ENCODE results near the gene CLCN5. TPM values are rescaled to one million over a fixed set of nuclear protein-coding genes. Genes with fewer than 3 reads are reported as not detected.

The CLCN5 gene
- total and polyA plus RNA-seq, 11 donors = 0.65 to 6.0 (median 2.5) TPM

DNA sequence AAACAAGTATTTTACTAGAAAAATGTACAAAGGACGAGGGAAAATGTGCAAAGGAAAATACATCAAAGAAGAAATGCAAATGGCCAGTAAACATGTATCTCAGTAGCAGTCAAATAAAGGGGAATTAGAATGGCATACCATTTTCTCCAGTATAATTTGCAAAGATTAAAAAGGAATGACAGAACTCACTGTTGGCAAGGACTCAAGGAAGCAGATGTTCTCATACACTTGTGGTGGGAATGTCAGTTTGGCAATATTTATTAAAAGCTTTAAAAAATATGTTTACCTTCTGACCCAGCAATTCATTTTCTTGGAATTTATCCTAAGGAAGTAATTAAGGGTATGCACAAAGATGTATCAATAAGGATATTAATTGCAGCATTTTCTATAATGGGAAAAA lies 7.6 kb downstream of the CLCN5 start:
- no peak overlapping the region for H3K27ac ChIP-seq
- no peak for DNase-seq
- H3K9me3 ChIP-seq = no peaks in the 10 kb centered on the region
- H3K36me3 ChIP-seq = no peaks in the 10 kb centered on the region
- 34 to 74% (median 54%) methylated on average over 1 of the region's 1 CpG for WGBS, 4 donors
- ATAC-seq = no peak
- no peaks in the 10 kb centered on the region for H3K4me1 ChIP-seq
- H3K27me3 ChIP-seq = peaks cover 0 to 2% (median 0%) of the 10 kb centered on the region in 9 donors
- TF ChIP-seq, protein P1, sequence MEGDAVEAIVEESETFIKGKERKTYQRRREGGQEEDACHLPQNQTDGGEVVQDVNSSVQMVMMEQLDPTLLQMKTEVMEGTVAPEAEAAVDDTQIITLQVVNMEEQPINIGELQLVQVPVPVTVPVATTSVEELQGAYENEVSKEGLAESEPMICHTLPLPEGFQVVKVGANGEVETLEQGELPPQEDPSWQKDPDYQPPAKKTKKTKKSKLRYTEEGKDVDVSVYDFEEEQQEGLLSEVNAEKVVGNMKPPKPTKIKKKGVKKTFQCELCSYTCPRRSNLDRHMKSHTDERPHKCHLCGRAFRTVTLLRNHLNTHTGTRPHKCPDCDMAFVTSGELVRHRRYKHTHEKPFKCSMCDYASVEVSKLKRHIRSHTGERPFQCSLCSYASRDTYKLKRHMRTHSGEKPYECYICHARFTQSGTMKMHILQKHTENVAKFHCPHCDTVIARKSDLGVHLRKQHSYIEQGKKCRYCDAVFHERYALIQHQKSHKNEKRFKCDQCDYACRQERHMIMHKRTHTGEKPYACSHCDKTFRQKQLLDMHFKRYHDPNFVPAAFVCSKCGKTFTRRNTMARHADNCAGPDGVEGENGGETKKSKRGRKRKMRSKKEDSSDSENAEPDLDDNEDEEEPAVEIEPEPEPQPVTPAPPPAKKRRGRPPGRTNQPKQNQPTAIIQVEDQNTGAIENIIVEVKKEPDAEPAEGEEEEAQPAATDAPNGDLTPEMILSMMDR (IDR thresholded peaks at IDR 0.05) = no peak
- TF ChIP-seq POLR2A (IDR thresholded peaks at IDR 0.05) = no peak
- no peak overlapping the region for H3K4me3 ChIP-seq
- intact Hi-C loops (cut with DNase I) = no loop called here

DNA sequence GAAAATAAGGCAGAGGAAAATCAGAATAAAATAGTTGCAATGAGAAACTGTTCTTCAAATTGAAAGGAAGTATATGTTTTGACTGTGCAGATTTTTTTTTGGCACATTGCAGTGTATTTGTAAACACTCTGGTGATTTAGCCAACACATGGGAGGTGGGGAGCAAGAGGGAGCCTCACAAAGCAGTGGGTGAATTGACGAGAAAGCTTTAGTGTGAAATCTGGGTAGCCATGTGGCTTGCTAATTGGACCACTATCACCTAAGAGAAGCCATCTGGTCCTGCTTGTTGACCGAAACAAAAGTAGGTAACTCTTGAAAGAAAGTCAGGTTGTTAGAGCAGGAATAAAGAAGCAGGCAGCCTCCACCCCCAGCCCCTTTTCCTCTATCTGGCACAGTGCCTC lies 10.4 kb downstream of the CLCN5 start:
- ATAC-seq (no peak), DNase-seq (no peak)
- Histone ChIP-seq H3K4me1 (no peaks in the 10 kb centered on the region), H3K27me3 (peaks cover 0 to 6% (median 0%) of the 10 kb centered on the region in 9 donors), H3K9me3 (peaks cover 0 to 2% (median 0%) of the 10 kb centered on the region in 12 donors), H3K4me3 (no peak overlapping the region), H3K36me3 (no peaks in the 10 kb centered on the region), H3K27ac (no peak overlapping the region)
- intact Hi-C loops (cut with DNase I) = no loop called here
- WGBS, 4 donors = 80 to 95% (median 90%) methylated on average over 2 of the region's 2 CpGs
- TF ChIP-seq, protein P1 (IDR thresholded peaks at IDR 0.05) = no peak
- TF ChIP-seq POLR2A (IDR thresholded peaks at IDR 0.05) = no peak

DNA sequence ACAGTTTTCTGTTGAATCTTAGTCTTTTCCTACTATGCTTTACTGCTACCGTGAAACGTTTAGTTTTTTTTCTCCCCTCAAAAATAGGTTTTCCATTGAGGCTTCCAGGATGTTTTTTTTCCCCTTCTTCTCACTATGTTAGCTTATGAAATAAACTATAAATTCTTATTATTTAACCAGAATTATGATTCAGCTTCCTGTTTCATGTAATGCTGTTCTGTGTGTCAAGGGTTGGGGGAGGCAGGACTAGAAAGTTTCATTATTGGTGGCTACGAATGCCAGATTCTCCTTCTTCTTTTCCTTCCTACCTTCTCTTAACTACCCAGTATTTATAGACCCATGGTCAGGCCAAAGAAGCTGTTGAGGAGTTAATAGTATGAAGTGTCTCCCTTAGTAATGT lies 11.8 kb downstream of the CLCN5 start:
- H3K4me3 ChIP-seq = no peak overlapping the region
- H3K27ac ChIP-seq = peak overlapping the region in 1 of 12 donors; percentile 9
- DNase-seq (no peak), ATAC-seq (no peak)
- intact Hi-C loops (cut with DNase I) = no loop called here
- no peaks in the 10 kb centered on the region for H3K36me3 ChIP-seq
- no peaks in the 10 kb centered on the region for H3K4me1 ChIP-seq
- peaks cover 0 to 4% (median 0%) of the 10 kb centered on the region in 12 donors for H3K9me3 ChIP-seq
- no peak for TF ChIP-seq POLR2A (IDR thresholded peaks at IDR 0.05)
- TF ChIP-seq, protein P1 (IDR thresholded peaks at IDR 0.05) = no peak
- peaks cover 0 to 6% (median 0%) of the 10 kb centered on the region in 9 donors for H3K27me3 ChIP-seq
- 58 to 71% (median 63%) methylated on average over 3 of the region's 3 CpGs for WGBS, 4 donors

DNA sequence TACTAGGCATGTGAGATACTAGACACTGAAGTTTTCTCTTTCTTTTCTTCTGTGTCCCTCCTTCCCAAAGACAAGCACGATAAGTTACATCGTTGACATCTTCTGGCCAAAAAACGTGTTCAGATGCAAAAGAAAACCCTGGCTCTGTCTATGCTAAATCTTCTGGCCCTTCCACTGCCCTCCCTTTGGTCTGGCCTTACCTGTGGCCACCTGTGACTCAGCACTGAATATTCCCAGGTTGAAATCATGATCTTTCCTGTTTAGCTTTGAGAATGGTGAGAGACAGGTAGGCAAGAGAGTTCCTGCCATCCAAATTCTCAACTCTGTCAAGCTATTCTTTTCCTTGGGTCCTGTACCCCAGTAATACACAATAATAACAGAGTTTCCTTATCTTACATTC lies 12.3 kb downstream of the CLCN5 start:
- peaks cover 0 to 4% (median 0%) of the 10 kb centered on the region in 12 donors for H3K9me3 ChIP-seq
- no peak for ATAC-seq
- no peak overlapping the region for H3K4me3 ChIP-seq
- intact Hi-C loops (cut with DNase I) = no loop called here
- peaks cover 0 to 6% (median 0%) of the 10 kb centered on the region in 9 donors for H3K27me3 ChIP-seq
- no peaks in the 10 kb centered on the region for H3K4me1 ChIP-seq
- TF ChIP-seq POLR2A (IDR thresholded peaks at IDR 0.05) = no peak
- TF ChIP-seq, protein P1 (IDR thresholded peaks at IDR 0.05) = no peak
- no peak overlapping the region for H3K27ac ChIP-seq
- no peaks in the 10 kb centered on the region for H3K36me3 ChIP-seq
- WGBS, 4 donors = 63 to 93% (median 84%) methylated on average over 3 of the region's 3 CpGs
- DNase-seq = no peak

Data from heart left ventricle (tissue), 16 donors.